B cell (primary cell): ENCODE measurements around the gene STOX2. TPM values are rescaled to one million over a fixed set of nuclear protein-coding genes. Genes with fewer than 3 reads are reported as not detected.

Experiments
- ATAC-seq: fragments of 200-7000 bp; cut with Tn5 transposase; one replicate; pipeline ENCODE4 v1.10.0; 2021; ENCODE audit warnings: low read depth, mild to moderate bottlenecking, moderate number of reproducible peaks, moderate library complexity
- CTCF ChIA-PET: fragments of 350-600 bp; sonication (Branson Sonifier 250); formaldehyde crosslinking; loops from one replicate; lab custom pipeline; 2021; ENCODE audit warnings: antibody characterized with exemption, inconsistent platforms; lab: Charles Lee
- POLR2A ChIA-PET: fragments of 350-600 bp; sonication (Branson Sonifier 250); formaldehyde crosslinking; loops from one replicate; lab custom pipeline; 2021; ENCODE audit warnings: antibody characterized with exemption; lab: Charles Lee
- DNase-seq: peaks from one replicate; pipeline ENCODE4 v3.0.0; 2013
- H2AFZ ChIP-seq: 2 replicates; pipeline ENCODE4 v1.6.1; 2012; ENCODE audit warnings: mild to moderate bottlenecking, low read depth, low read length; ENCODE audit not compliant: insufficient read depth, poor library complexity, severe bottlenecking
- H3K27ac ChIP-seq, 2 donors: 1 replicate in 1 of 2; 2 replicates in 1 of 2; pipeline ENCODE4 v1.5.1; 2012 to 2013; ENCODE audit warnings: low read length in 2 of 2, mild to moderate bottlenecking in 2 of 2, moderate library complexity in 1 of 2
- H3K27me3 ChIP-seq, 4 experiments: fragments of 200-600 bp in 1 of 4; sonication (generic) in 1 of 4; replicated peaks in 1 of 4; 1 replicate in 2 of 4; 2 replicates in 2 of 4; pipeline versions ENCODE4 v1.6.1 to v1.7.0; 2013 to 2016; ENCODE audit warnings: low read length in 3 of 4, mild to moderate bottlenecking in 2 of 4, mixed read lengths in 1 of 4, moderate library complexity in 1 of 4; ENCODE audit not compliant: insufficient read depth in 4 of 4, control insufficient read depth in 3 of 4; ENCODE audit errors: control extremely low read depth in 1 of 4
- H3K36me3 ChIP-seq, 2 experiments: replicated peaks in 1 of 2; 1 replicate in 1 of 2; 2 replicates in 1 of 2; pipeline versions ENCODE4 v1.6.1 to v1.7.1; 2013; ENCODE audit warnings: low read length in 1 of 2; ENCODE audit not compliant: insufficient read depth in 2 of 2, control insufficient read depth in 1 of 2; ENCODE audit errors: control extremely low read depth in 1 of 2, extremely low read depth in 1 of 2
- H3K4me1 ChIP-seq, 2 donors: fragments of 200-600 bp in 1 of 2; sonication (generic) in 1 of 2; 1 replicate in 1 of 2; 2 replicates in 1 of 2; pipeline versions ENCODE4 v1.5.1 to v1.6.1; 2013 to 2017; ENCODE audit warnings: low read length in 2 of 2; ENCODE audit not compliant: control insufficient read depth in 2 of 2, insufficient read depth in 2 of 2
- H3K4me2 ChIP-seq: replicated peaks from 2 replicates; pipeline ENCODE3; 2012; ENCODE audit warnings: mild to moderate bottlenecking, low read depth, low read length; ENCODE audit not compliant: poor library complexity, severe bottlenecking
- H3K4me3 ChIP-seq, 5 experiments: fragments of 200-600 bp in 1 of 5; sonication (generic) in 1 of 5; 1 replicate in 3 of 5; 2 replicates in 2 of 5; pipeline versions ENCODE4 v1.5.1 to v1.7.0; 2011 to 2016; ENCODE audit warnings: low read length in 4 of 5, mild to moderate bottlenecking in 4 of 5, low read depth in 2 of 5, control low read depth in 1 of 5, moderate library complexity in 1 of 5; ENCODE audit not compliant: insufficient read depth in 1 of 5; ENCODE audit errors: control extremely low read depth in 1 of 5, extremely low read depth in 1 of 5
- H3K79me2 ChIP-seq: fragments of 200-600 bp; sonication (generic); one replicate; pipeline ENCODE4 v1.6.0; 2016; ENCODE audit warnings: low read length; ENCODE audit not compliant: control insufficient read depth, insufficient read depth
- H3K9ac ChIP-seq: fragments of 200-600 bp; sonication (generic); 2 replicates; pipeline ENCODE4 v1.6.1; 2017; ENCODE audit warnings: mild to moderate bottlenecking, low read length, moderate library complexity
- H3K9me3 ChIP-seq, 3 donors: one replicate each; pipeline versions ENCODE4 v1.6.1 to v1.7.1; 2013; ENCODE audit warnings: low read length in 2 of 3; ENCODE audit not compliant: control insufficient read depth in 2 of 3, insufficient read depth in 1 of 3; ENCODE audit errors: control extremely low read depth in 1 of 3
- H4K20me1 ChIP-seq: 2 replicates; pipeline ENCODE4 v1.6.0; 2012; ENCODE audit warnings: mild to moderate bottlenecking, low read length; ENCODE audit not compliant: insufficient read depth, control insufficient read depth, poor library complexity, severe bottlenecking
- H3K27ac Mint-ChIP-seq: one replicate; pipeline ENCODE4 v1.8.0; 2021; ENCODE audit warnings: mixed read lengths
- H3K27me3 Mint-ChIP-seq: one replicate; pipeline ENCODE4 v1.8.0; 2021; ENCODE audit warnings: mixed read lengths
- H3K4me1 Mint-ChIP-seq: one replicate; pipeline ENCODE4 v1.8.0; 2021; ENCODE audit warnings: mixed read lengths
- H3K4me3 Mint-ChIP-seq: one replicate; pipeline ENCODE4 v1.8.0; 2021; ENCODE audit warnings: mixed read lengths
- H3K9me3 Mint-ChIP-seq: one replicate; pipeline ENCODE4 v1.8.0; 2022; ENCODE audit warnings: mixed read lengths; ENCODE audit not compliant: insufficient read depth
- CTCF ChIP-seq: fragments of 200-600 bp; IDR thresholded peaks from one replicate; pipeline ENCODE4 v1.8.0; 2022; ENCODE audit warnings: antibody characterized with exemption, mild to moderate bottlenecking
- EZH2 ChIP-seq: IDR thresholded peaks from 2 replicates; pipeline ENCODE4 v1.6.1; 2012; ENCODE audit warnings: borderline replicate concordance, low read depth, mild to moderate bottlenecking, moderate library complexity, low read length; ENCODE audit not compliant: insufficient read depth, poor library complexity, severe bottlenecking
- WGBS: methylation state at CpG from one replicate; pipeline ENCODE4 v1.1.5; 2013; ENCODE audit warnings: missing lambda C conversion rate; ENCODE audit not compliant: insufficient coverage; 5-methylcytosine and 5-hydroxymethylcytosine counted together
- intact Hi-C: fragments of 100-400 bp; cut with micrococcal nuclease; formaldehyde crosslinking; loops from one replicate; pipeline ENCODE4 v1.10.0; 2022
- polyA plus RNA-seq: library from polyadenylated mRNA; depleted of rRNA; stranded (reverse); fragments of >200 nt; gene quantifications from 2 replicates; pipeline ENCODE4 v1.2.3, GENCODE V29; 2012
- total RNA-seq, 2 donors: library from RNA; stranded (reverse); fragments of 120-200 nt in 1 of 2; gene quantifications; 1 replicate in 1 of 2; 2 replicates in 1 of 2; pipeline versions ENCODE4 v1.2.3 to v1.2.4, GENCODE V29; 2013 to 2022

The STOX2 gene
- total and polyA plus RNA-seq, 2 donors (not counting 1 experiment from before 2014, with no cell fraction given) = under 0.01 TPM; not detected in 1

- no peak overlapping the region for H2AFZ ChIP-seq
- Mint-ChIP-seq H3K27me3 (peaks cover 30% of the 10 kb centered on the region), H3K4me3 (no peak overlapping the region), H3K4me1 (no peaks in the 10 kb centered on the region), H3K9me3 (no peaks in the 10 kb centered on the region), H3K27ac (no peak overlapping the region)
- no peak overlapping the region for H3K4me2 ChIP-seq
- intact Hi-C loops = no loop called here
- H3K79me2 ChIP-seq = no peaks in the 10 kb centered on the region
- no peak for ATAC-seq
- H3K36me3 ChIP-seq = no peaks in the 10 kb centered on the region
- no peak overlapping the region for H3K4me3 ChIP-seq
- POLR2A ChIA-PET = no interaction called here
- 100% methylated on average over 9 of the region's 10 CpGs for WGBS
- CTCF ChIA-PET = no interaction called here
- H3K4me1 ChIP-seq = no peaks in the 10 kb centered on the region
- no peak for DNase-seq
- no peak overlapping the region for H3K9ac ChIP-seq
- no peaks in the 10 kb centered on the region for H4K20me1 ChIP-seq
- no peaks in the 10 kb centered on the region for H3K9me3 ChIP-seq
- no peak overlapping the region for H3K27ac ChIP-seq
- peaks cover 0 to 3% (median 0%) of the 10 kb centered on the region in 4 experiments for H3K27me3 ChIP-seq
- TF ChIP-seq EZH2 (no peak), CTCF (no peak)
These were observed 44.4 kb upstream of the STOX2 start for GRCh38 chr4:183860731-183861130.

GRCh38 chr4:183861426-183861825 is 43.7 kb upstream of the STOX2 start:
- H3K4me2 ChIP-seq = no peak overlapping the region
- Mint-ChIP-seq H3K4me3 (no peak overlapping the region), H3K27ac (no peak overlapping the region), H3K4me1 (no peaks in the 10 kb centered on the region), H3K27me3 (peaks cover 32% of the 10 kb centered on the region), H3K9me3 (no peaks in the 10 kb centered on the region)
- no peaks in the 10 kb centered on the region for H3K79me2 ChIP-seq
- H3K36me3 ChIP-seq = no peaks in the 10 kb centered on the region
- no peak overlapping the region for H3K27ac ChIP-seq
- H2AFZ ChIP-seq = no peak overlapping the region
- H4K20me1 ChIP-seq = no peaks in the 10 kb centered on the region
- H3K9ac ChIP-seq = no peak overlapping the region
- CTCF ChIA-PET = no interaction called here
- DNase-seq (no peak), ATAC-seq (no peak)
- intact Hi-C loops = no loop called here
- 96% methylated on average over 10 of the region's 13 CpGs for WGBS
- peaks cover 0 to 3% (median 0%) of the 10 kb centered on the region in 4 experiments for H3K27me3 ChIP-seq
- no peak for TF ChIP-seq EZH2
- TF ChIP-seq CTCF = no peak
- POLR2A ChIA-PET = no interaction called here
- no peaks in the 10 kb centered on the region for H3K4me1 ChIP-seq
- H3K4me3 ChIP-seq = no peak overlapping the region
- no peaks in the 10 kb centered on the region for H3K9me3 ChIP-seq
